Vagina (tissue), 2 donors: ENCODE measurements around the gene IRS2.

Source experiments
- CTCF ChIP-seq, 3 experiments: fragments of 450-650 bp in 2 of 3; fragments of 200-600 bp in 1 of 3; sonication (generic) in 1 of 3; IDR thresholded peaks; one replicate each; pipeline ENCODE4 v1.5.1; 2017 to 2019; ENCODE audit warnings: antibody characterized with exemption in 3 of 3, mild to moderate bottlenecking in 2 of 3, moderate library complexity in 2 of 3
- POLR2A ChIP-seq, 2 donors: fragments of 450-650 bp; IDR thresholded peaks; one replicate each; pipeline ENCODE4 v1.6.1; 2017; ENCODE audit warnings: antibody characterized with exemption in 2 of 2, mild to moderate bottlenecking in 2 of 2, moderate library complexity in 2 of 2
- POLR2AphosphoS5 ChIP-seq, 2 donors: sonication (generic); formaldehyde crosslinking; IDR thresholded peaks; one replicate each; pipeline ENCODE4 v1.9.0; 2017; ENCODE audit warnings: antibody characterized with exemption in 2 of 2, mild to moderate bottlenecking in 2 of 2, low read depth in 1 of 2; ENCODE audit not compliant: insufficient read depth in 1 of 2

- TF ChIP-seq CTCF (IDR thresholded peaks at IDR 0.05) = no peak
- no peak for TF ChIP-seq POLR2A (IDR thresholded peaks at IDR 0.05)
- no peak for TF ChIP-seq POLR2AphosphoS5 (IDR thresholded peaks at IDR 0.05; ENCODE audit: insufficient read depth in 1 of 2, low read depth in 1 of 2)
Measured at GRCh38 chr13:109725297-109725696, 61.1 kb downstream of the IRS2 start.
